LNCaP clone FGC (cell line): ENCODE data around the gene PTGDS.

ENCODE experiments used
- DNase-seq: peaks from one replicate; pipeline ENCODE4 v3.0.0-alpha.2; 2011; ENCODE audit warnings: low read depth
- H3K4me3 ChIP-seq: 2 replicates; pipeline ENCODE4 v1.5.1; 2011; ENCODE audit warnings: mild to moderate bottlenecking, low read depth, low read length, control low read depth
- TF ChIP-seq, protein P1 (sequence below): IDR thresholded peaks from 2 replicates; pipeline ENCODE4 v1.5.1; 2012; ENCODE audit warnings: mild to moderate bottlenecking; ENCODE audit not compliant: control insufficient read depth, insufficient read depth; ENCODE audit errors: extremely low read depth

PTGDS gene

DNA sequence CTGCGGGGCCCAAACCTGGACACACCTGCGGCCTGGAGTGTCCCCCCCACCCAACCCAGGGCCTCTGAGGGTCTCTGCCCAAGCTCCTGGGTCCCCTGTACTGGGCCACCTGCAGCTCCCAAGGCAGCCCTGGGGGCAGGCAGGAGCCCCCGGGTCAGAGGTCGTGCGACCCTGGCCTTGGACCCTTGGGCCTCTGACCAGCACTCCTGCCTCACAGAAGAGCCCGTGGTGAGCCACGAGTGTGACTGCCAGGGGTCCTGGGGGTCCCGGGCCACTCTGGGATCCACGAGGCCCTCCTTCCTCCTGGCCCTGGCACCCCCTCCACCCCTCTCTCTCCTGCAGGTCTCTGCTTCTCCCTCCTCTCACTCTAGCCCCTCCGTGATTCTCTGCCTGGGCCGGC is 5.0 kb upstream of the PTGDS start:
- TF ChIP-seq, protein P1, sequence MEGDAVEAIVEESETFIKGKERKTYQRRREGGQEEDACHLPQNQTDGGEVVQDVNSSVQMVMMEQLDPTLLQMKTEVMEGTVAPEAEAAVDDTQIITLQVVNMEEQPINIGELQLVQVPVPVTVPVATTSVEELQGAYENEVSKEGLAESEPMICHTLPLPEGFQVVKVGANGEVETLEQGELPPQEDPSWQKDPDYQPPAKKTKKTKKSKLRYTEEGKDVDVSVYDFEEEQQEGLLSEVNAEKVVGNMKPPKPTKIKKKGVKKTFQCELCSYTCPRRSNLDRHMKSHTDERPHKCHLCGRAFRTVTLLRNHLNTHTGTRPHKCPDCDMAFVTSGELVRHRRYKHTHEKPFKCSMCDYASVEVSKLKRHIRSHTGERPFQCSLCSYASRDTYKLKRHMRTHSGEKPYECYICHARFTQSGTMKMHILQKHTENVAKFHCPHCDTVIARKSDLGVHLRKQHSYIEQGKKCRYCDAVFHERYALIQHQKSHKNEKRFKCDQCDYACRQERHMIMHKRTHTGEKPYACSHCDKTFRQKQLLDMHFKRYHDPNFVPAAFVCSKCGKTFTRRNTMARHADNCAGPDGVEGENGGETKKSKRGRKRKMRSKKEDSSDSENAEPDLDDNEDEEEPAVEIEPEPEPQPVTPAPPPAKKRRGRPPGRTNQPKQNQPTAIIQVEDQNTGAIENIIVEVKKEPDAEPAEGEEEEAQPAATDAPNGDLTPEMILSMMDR, result no peak
- no peak for DNase-seq
- H3K4me3 ChIP-seq, result no peak overlapping the region

DNA sequence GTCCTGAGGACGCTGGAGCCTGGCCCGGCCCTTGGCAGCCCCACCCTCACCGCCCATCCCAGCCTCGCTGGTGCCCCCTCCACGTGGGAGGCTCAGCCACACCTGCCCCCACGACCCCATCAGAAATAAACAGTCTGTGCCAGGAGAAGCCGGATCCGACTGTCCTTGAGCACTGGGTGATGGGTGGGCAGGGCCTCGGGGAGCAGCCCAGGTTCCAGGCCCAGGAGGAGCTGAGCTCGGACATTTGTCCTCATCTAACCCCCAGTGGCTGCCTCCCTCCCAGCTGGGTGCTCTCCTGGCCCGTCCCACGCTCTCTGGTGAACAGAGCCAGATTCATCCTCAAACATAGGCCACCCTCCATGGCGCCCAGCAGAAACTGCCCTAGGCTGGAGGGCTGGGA is 4.6 kb upstream of the PTGDS start:
- TF ChIP-seq, protein P1, result no peak
- DNase-seq, result no peak
- no peak overlapping the region for H3K4me3 ChIP-seq

DNA sequence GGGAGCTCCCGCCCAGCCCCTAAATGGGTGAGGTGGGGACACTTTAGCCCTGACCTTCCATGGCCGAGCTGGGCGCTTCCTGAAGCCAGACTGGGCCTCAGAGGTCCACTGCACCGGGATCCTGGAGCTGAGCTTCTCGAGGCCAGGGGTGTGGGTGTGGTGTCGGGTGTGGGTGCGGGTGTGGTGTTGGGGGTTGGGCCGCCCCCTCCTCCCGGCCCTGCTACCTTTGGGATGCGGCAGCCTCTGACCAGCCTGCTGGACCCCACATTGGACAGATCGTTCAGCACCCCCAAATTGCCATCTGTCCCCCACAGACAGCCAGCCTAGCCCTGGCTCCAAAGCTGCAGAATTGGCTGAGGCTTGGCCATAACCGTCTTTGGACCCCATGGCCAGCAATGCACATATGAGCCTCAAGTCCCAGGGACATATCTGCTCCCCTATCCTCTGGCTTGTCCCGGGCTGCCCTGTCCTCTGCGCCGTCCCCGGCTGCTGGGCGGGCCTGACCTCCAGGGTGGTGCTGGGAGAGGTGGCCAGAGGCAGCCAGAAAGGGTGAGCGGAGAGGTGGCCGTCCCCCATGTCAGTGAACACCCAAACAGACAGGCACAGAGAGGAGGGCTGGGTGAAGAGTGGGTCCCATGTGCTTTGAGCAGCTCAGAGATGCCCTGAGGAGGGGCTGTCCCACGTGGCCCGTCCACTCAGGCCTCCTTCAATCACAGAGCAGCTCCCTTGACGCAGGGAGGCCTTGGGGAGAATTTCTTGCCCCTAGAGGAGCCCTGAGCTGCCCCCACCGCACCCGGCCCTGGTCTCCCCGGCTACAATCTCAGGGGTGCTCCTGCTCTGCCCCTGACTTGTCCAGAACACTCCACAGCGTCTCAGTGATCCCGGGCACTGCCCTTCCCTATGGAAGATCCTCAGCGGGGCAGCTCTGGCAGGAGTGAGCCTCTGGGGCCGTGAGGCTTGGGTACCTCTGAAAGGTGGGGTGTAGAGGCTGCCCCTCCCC is 3.4 kb upstream of the PTGDS start:
- DNase-seq, result no peak
- no peak overlapping the region for H3K4me3 ChIP-seq
- TF ChIP-seq, protein P1, result no peak

DNA sequence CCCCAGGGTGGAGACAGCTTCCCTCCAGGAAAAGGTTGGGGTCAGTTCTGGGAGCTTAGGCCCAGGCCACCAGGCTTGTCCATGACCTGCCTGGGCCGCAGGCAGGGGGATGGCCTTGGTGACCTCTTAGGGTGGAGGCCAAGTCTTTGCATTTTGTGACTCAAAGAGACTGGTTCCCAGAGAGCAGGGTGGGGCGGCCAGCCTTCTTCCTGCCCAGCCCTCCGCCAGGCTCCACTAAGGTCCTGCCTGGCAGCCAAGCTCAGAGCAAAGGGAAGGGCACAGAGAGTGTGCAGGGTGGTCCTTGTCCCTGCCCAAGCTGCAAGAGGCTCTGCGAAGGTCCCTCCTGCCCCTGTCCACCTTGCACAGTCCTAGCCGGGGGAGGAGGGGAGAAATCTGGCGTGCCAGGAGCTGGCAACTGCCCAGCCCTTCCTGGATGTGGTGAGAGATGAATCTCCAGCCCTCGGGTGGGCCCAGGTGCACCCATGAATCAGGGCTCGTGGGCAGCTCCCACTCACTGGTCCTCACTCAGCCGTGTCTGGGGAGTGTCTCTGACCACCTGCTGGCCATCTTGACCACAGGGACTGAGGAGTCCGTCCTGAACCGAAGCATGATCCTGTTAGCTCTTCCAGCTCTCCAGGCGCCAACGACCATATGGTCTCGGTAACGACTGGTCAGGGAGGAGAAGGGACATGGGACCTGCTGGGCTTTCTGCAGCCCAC is 2.3 kb upstream of the PTGDS start:
- no peak overlapping the region for H3K4me3 ChIP-seq
- TF ChIP-seq, protein P1, result no peak
- DNase-seq, result no peak

DNA sequence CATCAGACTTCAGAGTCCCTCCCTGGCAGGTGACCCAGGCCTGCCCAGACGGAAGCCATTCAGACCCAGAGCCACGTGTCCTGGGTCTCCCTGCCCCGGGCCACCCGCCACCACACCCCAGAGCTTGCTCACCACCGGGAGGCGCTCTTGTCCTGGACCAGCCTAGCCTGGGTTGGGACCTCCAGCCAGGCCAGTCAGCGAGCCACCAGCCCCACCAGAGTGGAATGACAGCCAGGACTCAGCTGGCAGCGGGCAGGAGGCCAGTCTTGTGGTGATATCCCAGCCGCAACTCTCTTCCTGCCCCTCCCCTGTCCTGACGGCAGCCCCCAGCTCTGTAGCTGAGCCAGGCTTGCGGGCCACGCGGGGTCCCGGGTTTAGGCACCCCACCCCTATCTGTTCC is 1.7 kb upstream of the PTGDS start:
- no peak for DNase-seq
- TF ChIP-seq, protein P1, result no peak
- no peak overlapping the region for H3K4me3 ChIP-seq

DNA sequence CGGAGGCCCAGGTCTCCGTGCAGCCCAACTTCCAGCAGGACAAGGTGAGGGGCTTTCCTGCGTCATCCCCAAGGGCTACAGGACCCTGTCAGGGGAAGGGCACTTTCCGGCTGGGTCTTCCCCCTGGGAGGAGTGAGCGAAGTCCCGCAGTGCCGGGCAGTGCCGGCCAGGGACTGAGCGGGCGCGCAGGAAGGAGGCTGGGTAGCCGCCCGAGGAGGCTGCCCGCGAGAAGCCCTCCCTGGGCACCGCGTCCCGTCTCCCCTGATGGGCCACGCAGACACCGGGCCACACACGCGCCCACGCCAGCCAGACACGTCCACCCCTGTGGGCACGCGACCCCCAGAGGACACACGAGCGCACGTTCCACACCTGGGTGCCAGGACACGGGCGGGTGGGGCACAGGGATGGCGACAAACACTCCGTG is 357 bp downstream of the PTGDS start:
- peak overlapping the region; percentile 30; the same call in 1 of the 2 replicates for H3K4me3 ChIP-seq
- TF ChIP-seq, protein P1, result no peak
- DNase-seq, result no peak
